ENCODE measurements around the gene MAPK4.

MAPK4 gene

GRCh38 chr18:50687491-50687890 is 127.6 kb downstream of the MAPK4 start:
- DNase-seq (ENCODE audit: low read depth): no peak
- no peak for TF ChIP-seq CTCF (IDR thresholded peaks at IDR 0.05; ENCODE audit: control insufficient read depth, insufficient read depth, low read depth, low read length, missing control alignments)
- H3K4me3 ChIP-seq (ENCODE audit: control insufficient read depth, low read depth, low read length): no peak overlapping the region

GRCh38 chr18:50689578-50689977 is 129.7 kb downstream of the MAPK4 start:
- H3K4me3 ChIP-seq (ENCODE audit: control insufficient read depth, low read depth, low read length): no peak overlapping the region
- DNase-seq (ENCODE audit: low read depth): no peak
- TF ChIP-seq CTCF (IDR thresholded peaks at IDR 0.05; ENCODE audit: control insufficient read depth, insufficient read depth, low read depth, low read length, missing control alignments): no peak

GRCh38 chr18:50694147-50694546 is 134.3 kb downstream of the MAPK4 start:
- DNase-seq (ENCODE audit: low read depth): no peak
- no peak for TF ChIP-seq CTCF (IDR thresholded peaks at IDR 0.05; ENCODE audit: control insufficient read depth, insufficient read depth, low read depth, low read length, missing control alignments)
- H3K4me3 ChIP-seq (ENCODE audit: control insufficient read depth, low read depth, low read length): no peak overlapping the region

GRCh38 chr18:50695431-50696176 is 135.7 kb downstream of the MAPK4 start:
- no peak for TF ChIP-seq CTCF (IDR thresholded peaks at IDR 0.05; ENCODE audit: control insufficient read depth, insufficient read depth, low read depth, low read length, missing control alignments)
- no peak for DNase-seq (ENCODE audit: low read depth)
- no peak overlapping the region for H3K4me3 ChIP-seq (ENCODE audit: control insufficient read depth, low read depth, low read length)

DNA sequence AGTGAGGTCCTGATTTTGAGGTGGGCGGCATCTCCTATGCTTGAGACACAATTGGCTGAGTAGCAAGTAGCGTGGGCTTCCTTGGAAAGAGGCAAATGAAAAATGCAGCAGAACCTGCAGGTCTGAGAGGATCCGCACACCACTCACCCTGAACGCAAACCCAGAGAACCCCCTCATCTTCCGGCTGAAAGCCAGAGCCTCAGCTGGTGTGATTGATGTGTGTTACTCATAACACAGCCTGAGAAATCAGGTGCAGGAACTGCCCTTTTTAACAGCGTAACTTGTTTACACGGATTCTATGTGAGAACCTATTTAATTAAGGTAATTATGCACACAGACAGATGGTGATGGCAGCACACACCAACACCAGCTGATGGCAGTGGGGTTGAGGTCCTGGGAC is 136.5 kb downstream of the MAPK4 start:
- no peak for DNase-seq (ENCODE audit: low read depth)
- H3K4me3 ChIP-seq (ENCODE audit: control insufficient read depth, low read depth, low read length): no peak overlapping the region
- TF ChIP-seq CTCF (IDR thresholded peaks at IDR 0.05; ENCODE audit: control insufficient read depth, insufficient read depth, low read depth, low read length, missing control alignments): no peak

GRCh38 chr18:50696929-50697328 is 137.0 kb downstream of the MAPK4 start:
- DNase-seq (ENCODE audit: low read depth): no peak
- no peak for TF ChIP-seq CTCF (IDR thresholded peaks at IDR 0.05; ENCODE audit: control insufficient read depth, insufficient read depth, low read depth, low read length, missing control alignments)
- no peak overlapping the region for H3K4me3 ChIP-seq (ENCODE audit: control insufficient read depth, low read depth, low read length)

Measured in AG09309 (cell line).